WTC11 (cell line): ENCODE results near the gene CORO1C. TPM values are rescaled to one million over a fixed set of nuclear protein-coding genes. Genes with fewer than 3 reads are reported as not detected.

ENCODE experiments used
- ATAC-seq: fragments of 200-7000 bp; cut with Tn5 transposase; 2 replicates; pipeline ENCODE4 v1.10.0; 2021; ENCODE audit warnings: mild to moderate bottlenecking, moderate library complexity
- CTCF ChIA-PET: fragments of 300-600 bp; sonication (Branson Sonifier 250); formaldehyde crosslinking; loops from one replicate; lab custom pipeline; 2021; ENCODE audit warnings: antibody characterized with exemption; lab: Charles Lee
- POLR2A ChIA-PET: fragments of 350-600 bp; sonication (Branson Sonifier 250); formaldehyde crosslinking; loops from one replicate; lab custom pipeline; 2021; ENCODE audit warnings: antibody characterized with exemption; lab: Charles Lee
- DNase-seq: peaks from one replicate; pipeline ENCODE4 v3.0.0; 2021; ENCODE audit warnings: low spot score
- H3K27ac Mint-ChIP-seq: 2 replicates; pipeline ENCODE4 v1.8.0; 2021; ENCODE audit warnings: mixed read lengths
- H3K27me3 Mint-ChIP-seq: 2 replicates; pipeline ENCODE4 v1.8.0; 2021; ENCODE audit warnings: low read depth, mild to moderate bottlenecking, moderate library complexity, mixed read lengths
- H3K36me3 Mint-ChIP-seq: 2 replicates; pipeline ENCODE4 v1.8.0; 2021; ENCODE audit warnings: mixed read lengths
- H3K4me1 Mint-ChIP-seq: 2 replicates; pipeline ENCODE4 v1.8.0; 2022; ENCODE audit warnings: mixed read lengths
- H3K4me3 Mint-ChIP-seq: 2 replicates; pipeline ENCODE4 v1.8.0; 2021; ENCODE audit warnings: mild to moderate bottlenecking, moderate library complexity, mixed read lengths
- H3K9me3 Mint-ChIP-seq: 2 replicates; pipeline ENCODE4 v1.8.0; 2021; ENCODE audit warnings: mixed read lengths
- CBFB ChIP-seq: sonication (generic); formaldehyde crosslinking; IDR thresholded peaks from 2 replicates; pipeline ENCODE4 v1.8.1; 2022; ENCODE audit warnings: mild to moderate bottlenecking, low read depth, missing genetic modification reagents
- ELF4 ChIP-seq: sonication (generic); formaldehyde crosslinking; IDR thresholded peaks from 2 replicates; pipeline ENCODE4 v1.8.1; 2022; ENCODE audit warnings: low read depth, mild to moderate bottlenecking, moderate library complexity, missing genetic modification reagents
- ESRRA ChIP-seq: sonication (generic); formaldehyde crosslinking; IDR thresholded peaks from 2 replicates; pipeline ENCODE4 v1.8.1; 2022; ENCODE audit warnings: mild to moderate bottlenecking, missing genetic modification reagents, borderline replicate concordance
- FOXJ3 ChIP-seq: sonication (generic); formaldehyde crosslinking; IDR thresholded peaks from 2 replicates; pipeline ENCODE4 v1.9.0; 2021; ENCODE audit warnings: missing genetic modification reagents, mild to moderate bottlenecking, borderline replicate concordance
- FOXP1 ChIP-seq: sonication (generic); formaldehyde crosslinking; IDR thresholded peaks from 2 replicates; pipeline ENCODE4 v1.8.0; 2022; ENCODE audit warnings: missing genetic modification reagents, mild to moderate bottlenecking, moderate library complexity, borderline replicate concordance
- GABPB1 ChIP-seq: sonication (generic); formaldehyde crosslinking; IDR thresholded peaks from 2 replicates; pipeline ENCODE4 v1.8.1; 2023; ENCODE audit warnings: mild to moderate bottlenecking, missing genetic modification reagents
- JUN ChIP-seq: sonication (generic); formaldehyde crosslinking; IDR thresholded peaks from 2 replicates; pipeline ENCODE4 v1.8.0; 2023; ENCODE audit warnings: mild to moderate bottlenecking, missing genetic modification reagents
- KAT7 ChIP-seq: sonication (generic); formaldehyde crosslinking; IDR thresholded peaks from 2 replicates; pipeline ENCODE4 v1.8.1; 2023; ENCODE audit warnings: missing genetic modification reagents, mild to moderate bottlenecking, borderline replicate concordance
- MXD4 ChIP-seq: fragments of 250-450 bp; sonication (Bioruptor Pico); IDR thresholded peaks from 2 replicates; pipeline ENCODE4 v1.8.0; 2021; ENCODE audit warnings: mild to moderate bottlenecking, moderate library complexity, borderline replicate concordance
- MYBL2 ChIP-seq: sonication (generic); formaldehyde crosslinking; IDR thresholded peaks from 2 replicates; pipeline ENCODE4 v1.8.1; 2023; ENCODE audit warnings: mild to moderate bottlenecking, moderate library complexity, missing genetic modification reagents
- NFATC4 ChIP-seq: fragments of 250-450 bp; sonication (Bioruptor Pico); IDR thresholded peaks from 2 replicates; pipeline ENCODE4 v1.9.0; 2021; ENCODE audit warnings: mild to moderate bottlenecking
- OVOL2 ChIP-seq: fragments of 250-450 bp; sonication (Bioruptor Pico); IDR thresholded peaks from 2 replicates; pipeline ENCODE4 v1.9.0; 2021; ENCODE audit warnings: mild to moderate bottlenecking, borderline replicate concordance
- TCF7 ChIP-seq: sonication (generic); formaldehyde crosslinking; IDR thresholded peaks from 2 replicates; pipeline ENCODE4 v1.8.0; 2022; ENCODE audit warnings: mild to moderate bottlenecking, low read depth, missing genetic modification reagents, moderate library complexity
- TEAD1 ChIP-seq: sonication (generic); formaldehyde crosslinking; IDR thresholded peaks from 2 replicates; pipeline ENCODE4 v1.8.0; 2022; ENCODE audit warnings: mild to moderate bottlenecking, missing genetic modification reagents
- ZNF263 ChIP-seq: sonication (generic); formaldehyde crosslinking; IDR thresholded peaks from 2 replicates; pipeline ENCODE4 v1.8.1; 2022; ENCODE audit warnings: low read depth, mild to moderate bottlenecking, moderate library complexity, missing genetic modification reagents
- ZNF396 ChIP-seq: fragments of 250-450 bp; sonication (Bioruptor Pico); IDR thresholded peaks from 2 replicates; pipeline ENCODE4 v1.8.0; 2021; ENCODE audit warnings: mild to moderate bottlenecking, moderate library complexity, borderline replicate concordance
- total RNA-seq: library from RNA; stranded (reverse); gene quantifications from 3 replicates; pipeline ENCODE4 v1.2.3, GENCODE V29; 2021
- TF ChIP-seq, protein P1 (sequence below): sonication (generic); formaldehyde crosslinking; IDR thresholded peaks from 2 replicates; pipeline ENCODE4 v1.8.0; 2023; ENCODE audit warnings: missing genetic modification reagents
- TF ChIP-seq, protein P2 (sequence below): sonication (generic); formaldehyde crosslinking; IDR thresholded peaks from 2 replicates; pipeline ENCODE4 v1.8.1; 2023; ENCODE audit warnings: mild to moderate bottlenecking, missing genetic modification reagents, moderate library complexity
- TF ChIP-seq, protein P3 (sequence below): fragments of 250-450 bp; sonication (Bioruptor Pico); conservative IDR thresholded peaks from 2 replicates; pipeline ENCODE4 v1.9.0; 2021; ENCODE audit warnings: mild to moderate bottlenecking
- TF ChIP-seq, protein P4 (sequence below): fragments of 250-450 bp; sonication (Bioruptor Pico); IDR thresholded peaks from 2 replicates; pipeline ENCODE4 v1.9.0; 2021; ENCODE audit warnings: mild to moderate bottlenecking
- TF ChIP-seq, protein P5 (sequence below): sonication (generic); formaldehyde crosslinking; IDR thresholded peaks from 2 replicates; pipeline ENCODE4 v1.8.0; 2022; ENCODE audit warnings: mild to moderate bottlenecking, missing genetic modification reagents

The CORO1C gene
- total RNA-seq, 1 experiment from 2014 or later: 113 TPM

DNA sequence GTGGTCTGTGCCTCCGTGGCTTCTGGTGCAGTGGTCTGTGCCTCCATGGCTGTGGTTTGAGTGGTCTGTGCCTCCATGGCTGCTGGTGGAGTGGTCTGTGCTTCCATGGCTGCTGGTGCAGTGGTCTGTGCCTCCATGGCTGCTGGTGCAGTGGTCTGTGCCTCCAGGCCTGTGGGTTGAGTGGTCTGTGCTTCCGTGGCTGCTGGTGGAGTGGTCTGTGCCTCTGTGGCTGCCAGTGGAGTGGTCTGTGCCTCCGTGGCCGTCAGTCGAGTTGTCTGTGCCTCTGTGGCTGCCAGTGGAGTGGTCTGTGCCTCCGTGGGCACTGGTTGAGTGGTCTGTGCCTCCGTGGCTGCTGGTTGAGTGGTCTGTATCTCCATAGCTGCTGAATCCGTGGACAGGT, 107.7 kb downstream of the CORO1C start (continued):
- TF ChIP-seq, protein P1, sequence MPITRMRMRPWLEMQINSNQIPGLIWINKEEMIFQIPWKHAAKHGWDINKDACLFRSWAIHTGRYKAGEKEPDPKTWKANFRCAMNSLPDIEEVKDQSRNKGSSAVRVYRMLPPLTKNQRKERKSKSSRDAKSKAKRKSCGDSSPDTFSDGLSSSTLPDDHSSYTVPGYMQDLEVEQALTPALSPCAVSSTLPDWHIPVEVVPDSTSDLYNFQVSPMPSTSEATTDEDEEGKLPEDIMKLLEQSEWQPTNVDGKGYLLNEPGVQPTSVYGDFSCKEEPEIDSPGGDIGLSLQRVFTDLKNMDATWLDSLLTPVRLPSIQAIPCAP (CRISPR knock-in tag): no peak

DNA sequence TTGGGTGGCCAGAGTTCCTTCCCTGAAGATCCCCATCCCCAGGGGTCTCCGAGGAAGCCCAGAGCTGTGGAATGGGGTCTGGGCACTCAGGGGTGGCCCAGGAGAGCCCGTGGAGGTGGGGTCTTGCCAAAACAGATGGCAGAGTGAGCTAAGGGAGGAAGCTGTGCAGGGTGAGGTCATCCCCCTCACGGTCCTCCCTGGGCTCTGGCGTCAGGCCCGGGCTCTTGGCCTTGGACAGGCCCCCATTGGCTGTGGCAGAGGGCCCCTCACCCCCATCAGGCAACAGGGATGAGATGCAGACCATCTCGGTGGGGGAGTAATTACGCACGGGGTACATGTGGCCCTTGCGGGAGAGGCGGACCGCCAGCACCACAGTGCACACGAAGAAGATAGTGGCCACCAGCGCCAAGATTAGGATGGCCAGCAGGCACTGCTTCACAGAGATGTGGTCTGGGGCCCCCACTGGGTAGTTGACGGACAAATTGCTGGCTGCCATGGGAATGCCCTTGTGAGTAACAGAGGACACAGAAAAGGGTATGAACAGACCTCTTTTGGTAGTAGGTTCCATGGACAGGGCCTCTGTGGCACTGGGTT, 108.3 kb downstream of the CORO1C start:
- TF ChIP-seq FOXJ3 (CRISPR knock-in tag) (no peak), OVOL2 (CRISPR knock-in tag) (no peak), MXD4 (CRISPR knock-in tag) (no peak), NFATC4 (CRISPR knock-in tag) (no peak), KAT7 (no peak)
- Mint-ChIP-seq H3K9me3 (peaks cover 13% of the 10 kb centered on the region; the same call in 1 of the 2 replicates), H3K27me3 (no peaks in the 10 kb centered on the region), H3K36me3 (no peaks in the 10 kb centered on the region), H3K4me1 (peaks cover 36% of the 10 kb centered on the region), H3K4me3 (no peak overlapping the region), H3K27ac (no peak overlapping the region)
- DNase-seq (no peak), ATAC-seq (no peak)
- POLR2A ChIA-PET: no interaction called here
- CTCF ChIA-PET: interaction anchor here (1.0 to 1.4 kb wide), 4 partner anchors 10 to 53 kb away, joined by 3 read pairs; no protein-coding TSS in a partner anchor

DNA sequence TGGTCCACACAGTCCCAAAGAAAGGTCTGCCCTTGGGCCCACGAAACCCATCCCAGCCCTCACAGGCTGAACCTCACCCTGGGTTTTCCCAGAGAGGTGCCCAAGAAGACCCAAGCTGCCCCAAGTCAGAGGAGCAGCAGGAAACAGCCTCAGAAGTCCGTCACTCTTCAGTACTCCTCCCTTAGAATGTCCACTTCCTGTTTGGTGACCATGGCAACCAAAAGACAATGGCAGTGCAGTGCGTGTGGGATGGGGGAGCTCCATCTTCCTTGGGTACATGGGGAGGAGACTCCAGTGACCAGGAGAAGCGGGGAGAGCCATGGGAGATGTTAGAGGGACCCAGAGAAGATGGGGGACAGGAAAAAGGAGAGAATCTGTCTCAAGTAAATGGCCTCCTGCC, 108.9 kb downstream of the CORO1C start:
- H3K4me3 Mint-ChIP-seq: no peak overlapping the region
- ATAC-seq (peak; percentile 49), DNase-seq (no peak)
- H3K27me3 Mint-ChIP-seq: no peaks in the 10 kb centered on the region
- H3K4me1 Mint-ChIP-seq: peaks cover 38% of the 10 kb centered on the region
- H3K27ac Mint-ChIP-seq: 0 out of 2 replicates have a peak overlapping the region, but pooled peaks have one; percentile 74
- no peaks in the 10 kb centered on the region for H3K36me3 Mint-ChIP-seq
- POLR2A ChIA-PET: no interaction called here
- H3K9me3 Mint-ChIP-seq: peaks cover 13% of the 10 kb centered on the region; the same call in 1 of the 2 replicates
- CTCF ChIA-PET: interaction anchor here (1.0 to 1.4 kb wide), 4 partner anchors 10 to 52 kb away, joined by 3 read pairs; no protein-coding TSS in a partner anchor
- TF ChIP-seq JUN (no peak), CBFB (no peak), TCF7 (CRISPR knock-in tag) (no peak)
- TF ChIP-seq, protein P2, sequence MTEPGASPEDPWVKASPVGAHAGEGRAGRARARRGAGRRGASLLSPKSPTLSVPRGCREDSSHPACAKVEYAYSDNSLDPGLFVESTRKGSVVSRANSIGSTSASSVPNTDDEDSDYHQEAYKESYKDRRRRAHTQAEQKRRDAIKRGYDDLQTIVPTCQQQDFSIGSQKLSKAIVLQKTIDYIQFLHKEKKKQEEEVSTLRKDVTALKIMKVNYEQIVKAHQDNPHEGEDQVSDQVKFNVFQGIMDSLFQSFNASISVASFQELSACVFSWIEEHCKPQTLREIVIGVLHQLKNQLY (CRISPR knock-in tag): no peak
- TF ChIP-seq, protein P1 (CRISPR knock-in tag): no peak

DNA sequence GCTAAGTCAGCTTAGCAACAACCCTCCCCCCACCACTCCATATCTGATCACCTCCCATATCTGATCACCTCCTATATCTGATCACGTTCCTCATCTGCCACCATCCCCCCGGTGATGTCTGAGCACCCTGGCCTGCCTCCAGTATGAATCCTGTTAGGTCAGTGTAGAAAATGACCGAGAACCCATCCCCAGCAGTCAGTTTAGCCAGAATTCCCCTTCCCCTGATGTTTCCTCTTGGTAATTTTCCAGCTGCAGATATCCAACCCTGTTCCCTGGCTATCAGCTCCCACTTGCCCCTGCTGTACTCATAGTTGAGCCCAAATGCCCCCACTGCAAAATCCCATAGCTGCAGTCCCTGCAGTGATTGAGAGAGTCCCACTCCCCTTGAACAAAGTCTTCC, 110.2 kb downstream of the CORO1C start:
- no peak overlapping the region for H3K4me3 Mint-ChIP-seq
- no peak overlapping the region for H3K27ac Mint-ChIP-seq
- TF ChIP-seq GABPB1 (CRISPR knock-in tag) (no peak), TEAD1 (CRISPR knock-in tag) (no peak), FOXP1 (CRISPR knock-in tag) (no peak), MYBL2 (CRISPR knock-in tag) (no peak), ZNF396 (CRISPR knock-in tag) (no peak), ELF4 (CRISPR knock-in tag) (no peak), ESRRA (CRISPR knock-in tag) (no peak), ZNF263 (CRISPR knock-in tag) (no peak)
- TF ChIP-seq, protein P2 (CRISPR knock-in tag): no peak
- TF ChIP-seq, protein P3, sequence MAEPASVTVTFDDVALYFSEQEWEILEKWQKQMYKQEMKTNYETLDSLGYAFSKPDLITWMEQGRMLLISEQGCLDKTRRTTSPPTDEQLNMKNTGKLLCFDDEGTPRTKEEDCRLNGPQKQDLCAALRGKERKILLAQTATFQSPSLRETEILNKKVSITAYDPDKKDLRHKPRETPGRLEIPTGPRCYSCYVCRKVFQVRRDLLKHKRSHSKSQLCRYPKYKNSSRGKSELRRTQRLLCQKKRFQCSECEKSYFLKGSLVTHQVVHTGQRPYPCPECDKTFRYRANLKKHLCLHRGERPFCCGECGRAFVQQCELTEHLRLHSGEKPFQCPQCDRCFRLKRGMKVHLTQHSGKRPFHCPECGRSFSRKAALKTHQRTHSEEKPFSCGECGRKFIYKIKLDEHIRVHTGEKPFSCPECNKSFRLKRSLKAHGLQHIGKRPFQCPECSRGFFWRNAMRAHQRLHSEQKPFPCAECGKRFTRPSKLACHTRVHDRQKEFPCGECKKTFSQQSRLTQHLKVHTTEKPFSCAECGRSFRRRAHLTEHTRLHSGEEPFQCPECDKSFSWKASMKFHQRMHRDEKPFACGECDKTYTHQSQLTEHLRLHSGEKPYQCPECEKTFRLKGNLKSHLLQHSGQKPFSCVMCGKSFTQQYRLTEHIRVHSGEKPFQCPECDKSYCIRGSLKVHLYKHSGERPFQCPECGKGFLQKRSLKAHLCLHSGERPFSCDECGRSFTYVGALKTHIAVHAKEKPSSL (CRISPR knock-in tag): no peak
- TF ChIP-seq, protein P4, sequence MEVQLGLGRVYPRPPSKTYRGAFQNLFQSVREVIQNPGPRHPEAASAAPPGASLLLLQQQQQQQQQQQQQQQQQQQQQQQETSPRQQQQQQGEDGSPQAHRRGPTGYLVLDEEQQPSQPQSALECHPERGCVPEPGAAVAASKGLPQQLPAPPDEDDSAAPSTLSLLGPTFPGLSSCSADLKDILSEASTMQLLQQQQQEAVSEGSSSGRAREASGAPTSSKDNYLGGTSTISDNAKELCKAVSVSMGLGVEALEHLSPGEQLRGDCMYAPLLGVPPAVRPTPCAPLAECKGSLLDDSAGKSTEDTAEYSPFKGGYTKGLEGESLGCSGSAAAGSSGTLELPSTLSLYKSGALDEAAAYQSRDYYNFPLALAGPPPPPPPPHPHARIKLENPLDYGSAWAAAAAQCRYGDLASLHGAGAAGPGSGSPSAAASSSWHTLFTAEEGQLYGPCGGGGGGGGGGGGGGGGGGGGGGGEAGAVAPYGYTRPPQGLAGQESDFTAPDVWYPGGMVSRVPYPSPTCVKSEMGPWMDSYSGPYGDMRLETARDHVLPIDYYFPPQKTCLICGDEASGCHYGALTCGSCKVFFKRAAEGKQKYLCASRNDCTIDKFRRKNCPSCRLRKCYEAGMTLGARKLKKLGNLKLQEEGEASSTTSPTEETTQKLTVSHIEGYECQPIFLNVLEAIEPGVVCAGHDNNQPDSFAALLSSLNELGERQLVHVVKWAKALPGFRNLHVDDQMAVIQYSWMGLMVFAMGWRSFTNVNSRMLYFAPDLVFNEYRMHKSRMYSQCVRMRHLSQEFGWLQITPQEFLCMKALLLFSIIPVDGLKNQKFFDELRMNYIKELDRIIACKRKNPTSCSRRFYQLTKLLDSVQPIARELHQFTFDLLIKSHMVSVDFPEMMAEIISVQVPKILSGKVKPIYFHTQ (CRISPR knock-in tag): no peak
- TF ChIP-seq, protein P5, sequence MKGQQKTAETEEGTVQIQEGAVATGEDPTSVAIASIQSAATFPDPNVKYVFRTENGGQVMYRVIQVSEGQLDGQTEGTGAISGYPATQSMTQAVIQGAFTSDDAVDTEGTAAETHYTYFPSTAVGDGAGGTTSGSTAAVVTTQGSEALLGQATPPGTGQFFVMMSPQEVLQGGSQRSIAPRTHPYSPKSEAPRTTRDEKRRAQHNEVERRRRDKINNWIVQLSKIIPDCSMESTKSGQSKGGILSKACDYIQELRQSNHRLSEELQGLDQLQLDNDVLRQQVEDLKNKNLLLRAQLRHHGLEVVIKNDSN (CRISPR knock-in tag): no peak

More for the DNA sequence above, 110.2 kb downstream of the CORO1C start:
- ATAC-seq (no peak), DNase-seq (no peak)
- Mint-ChIP-seq H3K36me3 (no peaks in the 10 kb centered on the region), H3K27me3 (no peaks in the 10 kb centered on the region), H3K4me1 (peaks cover 46% of the 10 kb centered on the region), H3K9me3 (peaks cover 18% of the 10 kb centered on the region)
- CTCF ChIA-PET: interaction anchor here (1.5 to 1.9 kb wide), 2 partner anchors 17 to 51 kb away, joined by 4 to 9 read pairs; no protein-coding TSS in a partner anchor
- POLR2A ChIA-PET: no interaction called here
